ENCODE measurements around the gene GBF1.

GBF1 gene

GRCh38 chr10:102411341-102412255, 166.3 kb downstream of the GBF1 start:
- Histone ChIP-seq H3K36me3 (ENCODE audit: insufficient read depth, low read length) (no peaks in the 10 kb centered on the region), H3K79me2 (ENCODE audit: insufficient read depth, low read length) (no peaks in the 10 kb centered on the region), H3K4me1 (ENCODE audit: insufficient read depth, low read length) (peaks cover 10% of the 10 kb centered on the region), H3K27me3 (ENCODE audit: insufficient read depth, low read length, poor library complexity) (peaks cover 35% of the 10 kb centered on the region), H3K27ac (ENCODE audit: low read length) (no peak overlapping the region), H3K4me2 (ENCODE audit: insufficient read depth, low read length) (no peak overlapping the region), H3K9me3 (ENCODE audit: insufficient read depth, low read length, severe bottlenecking) (no peaks in the 10 kb centered on the region), H4K20me1 (ENCODE audit: insufficient read depth, low read length) (peaks cover 10% of the 10 kb centered on the region), H2AFZ (ENCODE audit: low read depth, low read length) (no peak overlapping the region), H3K4me3 (ENCODE audit: low read depth in 1 of 2, low read length in 2 of 2) (no peak overlapping the region), H3K9ac (ENCODE audit: low read depth, low read length) (no peak overlapping the region)
- ATAC-seq (ENCODE audit: insufficient read depth, low read depth) (no peak), DNase-seq (no peak)
- TF ChIP-seq EZH2 (IDR thresholded peaks at IDR 0.05; ENCODE audit: borderline replicate concordance, low read depth, low read length, severe bottlenecking) (no peak), CTCF (IDR thresholded peaks at IDR 0.05; ENCODE audit: borderline replicate concordance, extremely low read depth, low read length, poor library complexity, severe bottlenecking) (no peak)

- ATAC-seq (ENCODE audit: insufficient read depth, low read depth) (no peak), DNase-seq (no peak)
- H3K9ac ChIP-seq (ENCODE audit: low read depth, low read length), result no peak overlapping the region
- H3K36me3 ChIP-seq (ENCODE audit: insufficient read depth, low read length), result no peaks in the 10 kb centered on the region
- H3K9me3 ChIP-seq (ENCODE audit: insufficient read depth, low read length, severe bottlenecking), result no peaks in the 10 kb centered on the region
- no peak for TF ChIP-seq EZH2 (IDR thresholded peaks at IDR 0.05; ENCODE audit: borderline replicate concordance, low read depth, low read length, severe bottlenecking)
- no peak for TF ChIP-seq CTCF (IDR thresholded peaks at IDR 0.05; ENCODE audit: borderline replicate concordance, extremely low read depth, low read length, poor library complexity, severe bottlenecking)
- H2AFZ ChIP-seq (ENCODE audit: low read depth, low read length), result no peak overlapping the region
- H4K20me1 ChIP-seq (ENCODE audit: insufficient read depth, low read length), result peaks cover 10% of the 10 kb centered on the region
- no peak overlapping the region for H3K4me3 ChIP-seq (ENCODE audit: low read depth in 1 of 2, low read length in 2 of 2)
- no peak overlapping the region for H3K4me2 ChIP-seq (ENCODE audit: insufficient read depth, low read length)
- H3K4me1 ChIP-seq (ENCODE audit: insufficient read depth, low read length), result peaks cover 10% of the 10 kb centered on the region
- peaks cover 35% of the 10 kb centered on the region for H3K27me3 ChIP-seq (ENCODE audit: insufficient read depth, low read length, poor library complexity)
- no peaks in the 10 kb centered on the region for H3K79me2 ChIP-seq (ENCODE audit: insufficient read depth, low read length)
- H3K27ac ChIP-seq (ENCODE audit: low read length), result no peak overlapping the region
Observed at GRCh38 chr10:102412293-102412692, 167.0 kb downstream of the GBF1 start.

GRCh38 chr10:102413053-102413705, 167.8 kb downstream of the GBF1 start:
- Histone ChIP-seq H3K27ac (ENCODE audit: low read length) (no peak overlapping the region), H3K79me2 (ENCODE audit: insufficient read depth, low read length) (no peaks in the 10 kb centered on the region), H4K20me1 (ENCODE audit: insufficient read depth, low read length) (peaks cover 10% of the 10 kb centered on the region), H3K27me3 (ENCODE audit: insufficient read depth, low read length, poor library complexity) (peaks cover 28% of the 10 kb centered on the region), H2AFZ (ENCODE audit: low read depth, low read length) (no peak overlapping the region), H3K4me3 (ENCODE audit: low read depth in 1 of 2, low read length in 2 of 2) (no peak overlapping the region), H3K4me1 (ENCODE audit: insufficient read depth, low read length) (peaks cover 10% of the 10 kb centered on the region), H3K36me3 (ENCODE audit: insufficient read depth, low read length) (no peaks in the 10 kb centered on the region), H3K4me2 (ENCODE audit: insufficient read depth, low read length) (no peak overlapping the region), H3K9me3 (ENCODE audit: insufficient read depth, low read length, severe bottlenecking) (no peaks in the 10 kb centered on the region), H3K9ac (ENCODE audit: low read depth, low read length) (no peak overlapping the region)
- DNase-seq, result peak; percentile 69
- ATAC-seq (ENCODE audit: insufficient read depth, low read depth), result peak; percentile 74
- TF ChIP-seq CTCF (IDR thresholded peaks at IDR 0.05; ENCODE audit: borderline replicate concordance, extremely low read depth, low read length, poor library complexity, severe bottlenecking) (no peak), EZH2 (IDR thresholded peaks at IDR 0.05; ENCODE audit: borderline replicate concordance, low read depth, low read length, severe bottlenecking) (no peak)
